Esophagus muscularis mucosa (tissue), 4 donors: ENCODE results near the gene KIAA1755. TPM values are rescaled to one million over a fixed set of nuclear protein-coding genes. Genes with fewer than 3 reads are reported as not detected.

Experiments used
- DNase-seq: peaks from one replicate; pipeline ENCODE4 v3.0.0-alpha.2; 2017; ENCODE audit errors: extremely low spot score
- H3K27ac ChIP-seq, 4 donors: fragments of 200-600 bp; sonication (generic); replicated peaks in 1 of 4; 1 replicate in 3 of 4; 2 replicates in 1 of 4; pipeline ENCODE4 v1.5.1; 2016 to 2019; ENCODE audit warnings: mild to moderate bottlenecking in 1 of 4
- H3K27me3 ChIP-seq, 4 donors: fragments of 200-600 bp; sonication (generic); one replicate each; pipeline versions ENCODE4 v1.5.1 to v1.6.0; 2016 to 2019
- H3K36me3 ChIP-seq, 4 donors: fragments of 200-600 bp; sonication (generic); one replicate each; pipeline ENCODE4 v1.5.1; 2016 to 2019
- H3K4me1 ChIP-seq, 4 donors: fragments of 200-600 bp; sonication (generic); one replicate each; pipeline ENCODE4 v1.5.1; 2016 to 2019
- H3K4me3 ChIP-seq, 4 donors: fragments of 200-600 bp; sonication (generic); 1 replicate in 2 of 4; 2 replicates in 2 of 4; pipeline ENCODE4 v1.5.1; 2016 to 2019; ENCODE audit warnings: mild to moderate bottlenecking in 4 of 4, moderate library complexity in 1 of 4
- H3K9me3 ChIP-seq, 4 donors: fragments of 200-600 bp; sonication (generic); 1 replicate in 3 of 4; 2 replicates in 1 of 4; pipeline ENCODE4 v1.5.1; 2016 to 2019
- CTCF ChIP-seq, 3 experiments: fragments of 200-600 bp in 2 of 3; fragments of 450-650 bp in 1 of 3; sonication (generic) in 2 of 3; IDR thresholded peaks; one replicate each; pipeline ENCODE4 v1.5.1; 2017 to 2019; ENCODE audit warnings: antibody characterized with exemption in 3 of 3, mild to moderate bottlenecking in 2 of 3, moderate library complexity in 1 of 3
- EP300 ChIP-seq: sonication (generic); formaldehyde crosslinking; IDR thresholded peaks from one replicate; pipeline ENCODE4 v1.6.1; 2017; ENCODE audit warnings: antibody characterized with exemption
- POLR2A ChIP-seq: fragments of 450-650 bp; IDR thresholded peaks from one replicate; pipeline ENCODE4 v1.6.1; 2017; ENCODE audit warnings: antibody characterized with exemption, moderate library complexity, mild to moderate bottlenecking, low read depth
- POLR2AphosphoS5 ChIP-seq, 2 donors: sonication (generic); formaldehyde crosslinking; IDR thresholded peaks; one replicate each; pipeline ENCODE4 v1.6.1; 2017; ENCODE audit warnings: antibody characterized with exemption in 2 of 2
- WGBS: methylation state at CpG from one replicate; pipeline ENCODE4 v1.1.5; 2018; 5-methylcytosine and 5-hydroxymethylcytosine counted together
- intact Hi-C: fragments of 100-400 bp; cut with DNase I; formaldehyde crosslinking; loops from one replicate; pipeline ENCODE4 v1.15.1; 2023
- total RNA-seq, 4 donors: library from RNA; depleted of rRNA; stranded (reverse); fragments of >200 nt; gene quantifications; one replicate each; pipeline versions ENCODE4 v1.1.0 to v1.2.1, GENCODE V29; 2016

KIAA1755 gene
- total RNA-seq, 4 donors from 2014 or later: 7.3 to 13.3 (median 8.5) TPM

GRCh38 chr20:38186788-38187221 lies 73.7 kb downstream of the KIAA1755 start:
- DNase-seq: no peak
- peaks cover 0 to 9% (median 0%) of the 10 kb centered on the region in 4 donors for H3K9me3 ChIP-seq
- no peak overlapping the region for H3K27ac ChIP-seq
- peaks cover 0 to 16% (median 13%) of the 10 kb centered on the region in 4 donors for H3K4me1 ChIP-seq
- no peak for TF ChIP-seq POLR2A
- TF ChIP-seq EP300: no peak
- no peak for TF ChIP-seq POLR2AphosphoS5 (IDR thresholded peaks at IDR 0.05)
- TF ChIP-seq CTCF (IDR thresholded peaks at IDR 0.05): no peak
- WGBS: 74% methylated on average over 5 of the region's 5 CpGs
- no peaks in the 10 kb centered on the region for H3K27me3 ChIP-seq
- intact Hi-C loops: no loop called here
- H3K36me3 ChIP-seq: no peaks in the 10 kb centered on the region
- no peak overlapping the region for H3K4me3 ChIP-seq

GRCh38 chr20:38184101-38184500 lies 76.4 kb downstream of the KIAA1755 start:
- no peaks in the 10 kb centered on the region for H3K27me3 ChIP-seq
- H3K4me3 ChIP-seq: no peak overlapping the region
- no peaks in the 10 kb centered on the region for H3K4me1 ChIP-seq
- TF ChIP-seq CTCF (IDR thresholded peaks at IDR 0.05) (no peak), POLR2AphosphoS5 (IDR thresholded peaks at IDR 0.05) (no peak), EP300 (no peak), POLR2A (no peak)
- H3K36me3 ChIP-seq: no peaks in the 10 kb centered on the region
- intact Hi-C loops: no loop called here
- no peak overlapping the region for H3K27ac ChIP-seq
- DNase-seq: no peak
- H3K9me3 ChIP-seq: peaks cover 0 to 9% (median 2%) of the 10 kb centered on the region in 4 donors
- 43% methylated on average over 8 of the region's 8 CpGs for WGBS

- no peak for TF ChIP-seq POLR2AphosphoS5 (IDR thresholded peaks at IDR 0.05)
- no peak for TF ChIP-seq EP300
- no peak for TF ChIP-seq CTCF (IDR thresholded peaks at IDR 0.05)
- TF ChIP-seq POLR2A: no peak
- Histone ChIP-seq H3K27ac (no peak overlapping the region), H3K4me3 (no peak overlapping the region), H3K36me3 (no peaks in the 10 kb centered on the region), H3K4me1 (no peaks in the 10 kb centered on the region), H3K9me3 (peaks cover 0 to 9% (median 2%) of the 10 kb centered on the region in 4 donors), H3K27me3 (no peaks in the 10 kb centered on the region)
- WGBS: 97% methylated on average over 3 of the region's 3 CpGs
- DNase-seq: no peak
- intact Hi-C loops: no loop called here
Observed at GRCh38 chr20:38181971-38182370, 78.6 kb downstream of the KIAA1755 start.

GRCh38 chr20:38181207-38181801 lies 79.2 kb downstream of the KIAA1755 start:
- H3K9me3 ChIP-seq: peaks cover 0 to 9% (median 2%) of the 10 kb centered on the region in 4 donors
- no peaks in the 10 kb centered on the region for H3K4me1 ChIP-seq
- TF ChIP-seq POLR2AphosphoS5 (IDR thresholded peaks at IDR 0.05): no peak
- no peak for TF ChIP-seq EP300
- TF ChIP-seq CTCF (IDR thresholded peaks at IDR 0.05): no peak
- no peak for TF ChIP-seq POLR2A
- 86% methylated on average over 7 of the region's 7 CpGs for WGBS
- no peak overlapping the region for H3K4me3 ChIP-seq
- no peaks in the 10 kb centered on the region for H3K27me3 ChIP-seq
- H3K36me3 ChIP-seq: no peaks in the 10 kb centered on the region
- H3K27ac ChIP-seq: no peak overlapping the region
- intact Hi-C loops: no loop called here
- no peak for DNase-seq

GRCh38 chr20:38180781-38181180 lies 79.8 kb downstream of the KIAA1755 start:
- H3K27me3 ChIP-seq: no peaks in the 10 kb centered on the region
- no peaks in the 10 kb centered on the region for H3K4me1 ChIP-seq
- peaks cover 0 to 9% (median 2%) of the 10 kb centered on the region in 4 donors for H3K9me3 ChIP-seq
- no peak for DNase-seq
- intact Hi-C loops: no loop called here
- no peak overlapping the region for H3K4me3 ChIP-seq
- 84% methylated on average over 5 of the region's 5 CpGs for WGBS
- no peaks in the 10 kb centered on the region for H3K36me3 ChIP-seq
- TF ChIP-seq POLR2AphosphoS5 (IDR thresholded peaks at IDR 0.05) (no peak), EP300 (no peak), CTCF (IDR thresholded peaks at IDR 0.05) (no peak), POLR2A (no peak)
- H3K27ac ChIP-seq: no peak overlapping the region
